Neural progenitor cell (in vitro differentiated cells): ENCODE measurements around the gene IQCE. TPM values are rescaled to one million over a fixed set of nuclear protein-coding genes. Genes with fewer than 3 reads are reported as not detected.

Experiments
- DNase-seq: peaks from one replicate; pipeline ENCODE4 v3.0.0-alpha.2; 2016; ENCODE audit warnings: low spot score
- H2AFZ ChIP-seq: fragments of 200-600 bp; sonication (generic); replicated peaks from 2 replicates; pipeline ENCODE4 v1.6.1; 2016; ENCODE audit warnings: antibody characterized with exemption
- H3F3A ChIP-seq: fragments of 200-600 bp; sonication (generic); 2 replicates; pipeline ENCODE4 v1.6.1; 2016; ENCODE audit warnings: antibody characterized with exemption, low read depth
- H3K27ac ChIP-seq: fragments of 200-600 bp; sonication (generic); 2 replicates; pipeline ENCODE4 v1.5.1; 2016; ENCODE audit warnings: mild to moderate bottlenecking
- H3K27me3 ChIP-seq: fragments of 200-600 bp; sonication (generic); 2 replicates; pipeline ENCODE4 v1.6.1; 2016; ENCODE audit warnings: mild to moderate bottlenecking, moderate library complexity
- H3K36me3 ChIP-seq: fragments of 200-600 bp; sonication (generic); 2 replicates; pipeline ENCODE4 v1.5.1; 2016
- H3K4me1 ChIP-seq: fragments of 200-600 bp; sonication (generic); 2 replicates; pipeline ENCODE4 v1.6.1; 2016; ENCODE audit warnings: mixed run types
- H3K4me2 ChIP-seq: fragments of 200-600 bp; sonication (generic); 2 replicates; pipeline ENCODE4 v1.6.1; 2016
- H3K4me3 ChIP-seq: fragments of 200-600 bp; sonication (generic); 2 replicates; pipeline ENCODE4 v1.5.1; 2016
- H3K79me2 ChIP-seq: fragments of 200-600 bp; sonication (generic); 2 replicates; pipeline ENCODE4 v1.6.1; 2016; ENCODE audit warnings: low read depth
- H3K9ac ChIP-seq: fragments of 200-600 bp; sonication (generic); 2 replicates; pipeline ENCODE4 v1.6.1; 2016
- H3K9me3 ChIP-seq: fragments of 200-600 bp; sonication (generic); 2 replicates; pipeline ENCODE4 v1.5.1; 2016; ENCODE audit warnings: low read depth
- H4K20me1 ChIP-seq: fragments of 200-600 bp; sonication (generic); 2 replicates; pipeline ENCODE4 v1.6.1; 2016; ENCODE audit warnings: low read depth
- H3K27ac Mint-ChIP-seq: 3 replicates; pipeline ENCODE4 v1.8.0; 2021; ENCODE audit warnings: mixed read lengths
- H3K27me3 Mint-ChIP-seq: 2 replicates; pipeline ENCODE4 v1.8.0; 2022; ENCODE audit warnings: low read depth, mild to moderate bottlenecking, inconsistent platforms, moderate library complexity, mixed read lengths; ENCODE audit not compliant: insufficient read depth
- H3K36me3 Mint-ChIP-seq: 3 replicates; pipeline ENCODE4 v1.8.0; 2021; ENCODE audit warnings: mixed read lengths
- H3K4me1 Mint-ChIP-seq: 3 replicates; pipeline ENCODE4 v1.8.0; 2021; ENCODE audit warnings: mixed read lengths
- H3K4me3 Mint-ChIP-seq: 3 replicates; pipeline ENCODE4 v1.8.0; 2021; ENCODE audit warnings: mild to moderate bottlenecking, moderate library complexity, mixed read lengths
- H3K9me3 Mint-ChIP-seq: 3 replicates; pipeline ENCODE4 v1.8.0; 2020; ENCODE audit warnings: mixed read lengths
- EZH2 ChIP-seq: fragments of 200-600 bp; sonication (generic); IDR thresholded peaks from 2 replicates; pipeline ENCODE4 v1.6.1; 2017; ENCODE audit warnings: antibody characterized with exemption, mild to moderate bottlenecking, moderate library complexity
- EZH2phosphoT487 ChIP-seq: fragments of 200-600 bp; sonication (generic); IDR thresholded peaks from 2 replicates; pipeline ENCODE4 v1.6.1; 2017; ENCODE audit warnings: antibody characterized with exemption
- total RNA-seq: library from RNA; depleted of rRNA; stranded (reverse); fragments of >200 nt; gene quantifications from 2 replicates; pipeline ENCODE4 v1.2.3, GENCODE V29; 2015; ENCODE audit warnings: low replicate concordance
- TF ChIP-seq, protein P1 (sequence below): fragments of 200-600 bp; sonication (generic); IDR thresholded peaks from 2 replicates; pipeline ENCODE4 v1.5.1; 2017; ENCODE audit warnings: antibody characterized with exemption, mild to moderate bottlenecking

The IQCE gene
- total RNA-seq, 1 donor from 2014 or later: 4.6 TPM

DNA sequence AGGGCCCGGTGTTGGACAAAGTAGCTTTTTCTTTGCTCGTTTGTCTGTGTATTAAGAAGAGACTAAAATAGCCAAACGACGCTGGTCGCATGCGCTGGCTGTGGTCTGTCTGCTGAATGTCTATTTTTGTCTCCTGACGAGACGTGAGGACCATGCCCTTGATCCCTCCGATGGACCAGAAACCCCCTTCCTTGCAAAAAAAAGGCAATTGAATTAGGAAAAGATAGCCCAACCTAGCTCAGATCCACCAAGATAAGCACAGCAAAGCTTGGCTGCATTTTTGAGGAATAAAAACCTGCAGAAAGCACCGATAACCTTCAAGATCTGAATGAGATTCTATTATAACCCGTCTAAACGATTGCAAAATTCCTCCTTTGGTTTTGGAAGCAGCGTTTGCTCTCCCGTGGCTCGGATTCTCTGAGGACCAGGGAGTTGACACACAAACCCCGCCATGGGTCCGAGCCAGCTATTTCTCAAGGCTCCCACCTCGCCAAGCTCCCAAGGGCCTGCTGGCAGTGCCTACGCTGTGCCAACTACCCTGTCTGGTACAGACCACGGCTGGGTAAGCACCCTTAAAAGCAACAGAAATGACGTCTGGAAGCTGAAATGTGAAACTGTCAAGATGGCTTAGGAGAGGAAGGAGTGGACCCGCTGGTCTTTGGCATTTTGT lies 55.3 kb downstream of the IQCE start:
- peak overlapping the region; percentile 94 for H3K27ac Mint-ChIP-seq
- peaks cover 16% of the 10 kb centered on the region for H3K4me1 ChIP-seq
- no peaks in the 10 kb centered on the region for H3K9me3 ChIP-seq

DNA sequence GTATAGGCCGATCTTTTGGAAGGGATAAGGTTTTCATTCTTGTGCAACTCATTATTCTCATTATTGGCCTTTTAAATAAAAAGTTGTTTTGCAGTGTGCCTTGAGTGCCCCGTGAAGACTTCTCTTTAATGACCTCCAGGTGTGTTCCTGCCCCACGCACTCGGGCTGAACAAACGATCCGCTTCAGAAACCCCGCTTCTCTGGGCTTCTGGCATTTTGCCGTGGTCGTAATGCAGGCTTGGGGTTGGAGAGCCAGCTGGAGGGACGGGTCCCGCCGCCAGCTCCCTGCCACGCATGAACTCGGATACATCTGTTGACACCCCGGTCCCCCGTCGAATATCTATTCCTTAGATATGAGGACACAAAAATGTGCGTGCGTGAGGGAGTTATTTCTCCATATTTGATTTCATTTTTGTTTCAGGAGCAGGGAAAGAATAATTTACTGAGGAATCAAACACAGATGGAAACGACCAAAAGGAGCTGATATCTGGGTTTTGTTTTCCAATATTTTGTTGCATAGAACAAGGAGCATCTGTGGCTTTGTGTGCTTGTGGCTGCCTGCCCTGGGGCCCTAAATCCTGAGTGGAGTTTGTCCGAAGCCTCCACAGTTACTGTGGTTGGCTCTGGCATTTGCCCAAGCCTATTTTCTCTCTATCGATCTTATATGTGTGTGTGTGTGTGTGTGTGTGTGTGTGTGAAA lies 56.0 kb downstream of the IQCE start:
- peaks cover 5% of the 10 kb centered on the region for H3K36me3 Mint-ChIP-seq
- Histone ChIP-seq H3K27me3 (no peaks in the 10 kb centered on the region), H3K9me3 (no peaks in the 10 kb centered on the region), H3K36me3 (no peaks in the 10 kb centered on the region), H3K4me2 (no peak overlapping the region), H3F3A (peaks cover 31% of the 10 kb centered on the region), H3K4me1 (peaks cover 16% of the 10 kb centered on the region), H3K9ac (no peak overlapping the region), H3K79me2 (no peaks in the 10 kb centered on the region), H3K27ac (no peak overlapping the region), H3K4me3 (no peak overlapping the region), H2AFZ (no peak overlapping the region), H4K20me1 (no peaks in the 10 kb centered on the region)
- H3K27ac Mint-ChIP-seq: peak overlapping the region; percentile 50
- no peak overlapping the region for H3K4me3 Mint-ChIP-seq
- DNase-seq: no peak
- no peaks in the 10 kb centered on the region for H3K9me3 Mint-ChIP-seq
- TF ChIP-seq EZH2 (no peak), EZH2phosphoT487 (no peak)
- TF ChIP-seq, protein P1, sequence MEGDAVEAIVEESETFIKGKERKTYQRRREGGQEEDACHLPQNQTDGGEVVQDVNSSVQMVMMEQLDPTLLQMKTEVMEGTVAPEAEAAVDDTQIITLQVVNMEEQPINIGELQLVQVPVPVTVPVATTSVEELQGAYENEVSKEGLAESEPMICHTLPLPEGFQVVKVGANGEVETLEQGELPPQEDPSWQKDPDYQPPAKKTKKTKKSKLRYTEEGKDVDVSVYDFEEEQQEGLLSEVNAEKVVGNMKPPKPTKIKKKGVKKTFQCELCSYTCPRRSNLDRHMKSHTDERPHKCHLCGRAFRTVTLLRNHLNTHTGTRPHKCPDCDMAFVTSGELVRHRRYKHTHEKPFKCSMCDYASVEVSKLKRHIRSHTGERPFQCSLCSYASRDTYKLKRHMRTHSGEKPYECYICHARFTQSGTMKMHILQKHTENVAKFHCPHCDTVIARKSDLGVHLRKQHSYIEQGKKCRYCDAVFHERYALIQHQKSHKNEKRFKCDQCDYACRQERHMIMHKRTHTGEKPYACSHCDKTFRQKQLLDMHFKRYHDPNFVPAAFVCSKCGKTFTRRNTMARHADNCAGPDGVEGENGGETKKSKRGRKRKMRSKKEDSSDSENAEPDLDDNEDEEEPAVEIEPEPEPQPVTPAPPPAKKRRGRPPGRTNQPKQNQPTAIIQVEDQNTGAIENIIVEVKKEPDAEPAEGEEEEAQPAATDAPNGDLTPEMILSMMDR: no peak
- peaks cover 11% of the 10 kb centered on the region for H3K27me3 Mint-ChIP-seq
- H3K4me1 Mint-ChIP-seq: peaks cover 70% of the 10 kb centered on the region

More for the DNA sequence above, 55.3 kb downstream of the IQCE start:
- Histone ChIP-seq H3K36me3 (no peaks in the 10 kb centered on the region), H4K20me1 (no peaks in the 10 kb centered on the region), H3K4me2 (no peak overlapping the region), H3F3A (peaks cover 26% of the 10 kb centered on the region), H2AFZ (no peak overlapping the region), H3K4me3 (no peak overlapping the region), H3K79me2 (no peaks in the 10 kb centered on the region), H3K9ac (no peak overlapping the region), H3K27me3 (no peaks in the 10 kb centered on the region), H3K27ac (no peak overlapping the region)
- DNase-seq: no peak
- Mint-ChIP-seq H3K4me1 (peaks cover 68% of the 10 kb centered on the region), H3K36me3 (peaks cover 5% of the 10 kb centered on the region), H3K4me3 (no peak overlapping the region), H3K27me3 (peaks cover 11% of the 10 kb centered on the region), H3K9me3 (no peaks in the 10 kb centered on the region)
- TF ChIP-seq EZH2 (no peak), EZH2phosphoT487 (no peak)
- TF ChIP-seq, protein P1: no peak

DNA sequence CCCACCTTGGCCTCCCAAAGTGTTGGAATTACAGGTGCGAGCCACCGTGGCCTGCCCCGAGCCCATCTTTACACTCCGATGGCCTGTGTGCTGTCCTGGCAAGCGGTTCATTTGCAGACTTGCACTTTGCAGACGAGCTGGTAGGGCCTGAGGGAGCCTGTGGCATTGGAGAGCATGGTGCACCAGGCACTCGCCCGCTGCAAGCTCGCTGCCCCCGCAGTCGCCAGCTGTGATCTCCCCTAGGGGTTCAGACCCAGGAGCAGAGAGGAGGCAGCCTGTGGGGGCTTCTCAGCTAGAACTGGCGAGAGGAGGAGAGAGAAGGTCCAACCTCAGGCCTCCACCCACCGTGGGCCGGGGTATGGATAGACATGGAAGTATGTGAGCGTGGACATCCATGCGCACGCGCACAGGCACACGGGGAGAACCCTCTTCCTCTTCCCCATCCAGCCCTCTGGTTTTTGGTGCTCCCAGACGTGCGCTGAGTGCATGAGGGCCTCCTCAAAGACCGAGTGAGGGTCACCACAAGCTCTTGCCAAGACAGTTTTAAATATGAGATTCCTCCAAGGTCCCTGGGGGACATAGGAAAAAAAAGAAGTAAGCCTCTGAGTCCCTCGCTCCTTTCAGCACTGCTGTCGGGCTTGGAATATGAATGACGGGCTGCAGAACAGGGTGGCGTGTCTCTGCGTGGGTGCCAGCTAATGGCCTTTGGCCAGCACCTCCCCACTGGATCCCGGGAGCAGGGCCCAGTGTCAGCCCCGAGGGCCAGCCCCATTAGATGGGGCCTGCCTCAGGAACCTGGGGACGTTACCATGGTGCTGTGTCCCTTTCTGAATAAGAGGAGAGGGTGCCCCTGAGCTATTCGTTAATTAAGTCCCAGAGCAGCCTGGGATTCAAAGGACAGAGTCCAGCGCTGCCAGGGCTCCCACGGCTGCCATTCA lies 57.9 kb downstream of the IQCE start:
- peaks cover 21% of the 10 kb centered on the region for H3K4me1 ChIP-seq

More for the DNA sequence above, 57.9 kb downstream of the IQCE start:
- peaks cover 74% of the 10 kb centered on the region for H3K4me1 Mint-ChIP-seq
- no peaks in the 10 kb centered on the region for H3K36me3 ChIP-seq
- H3K9me3 ChIP-seq: no peaks in the 10 kb centered on the region
- no peak for TF ChIP-seq EZH2phosphoT487
- TF ChIP-seq, protein P1: no peak
- TF ChIP-seq EZH2: no peak
- no peaks in the 10 kb centered on the region for H3K79me2 ChIP-seq
- no peaks in the 10 kb centered on the region for H3K9me3 Mint-ChIP-seq
- no peaks in the 10 kb centered on the region for H3K27me3 ChIP-seq
- H3K4me2 ChIP-seq: peak overlapping the region; percentile 50
- peaks cover 12% of the 10 kb centered on the region for H3K27me3 Mint-ChIP-seq
- H3F3A ChIP-seq: peaks cover 33% of the 10 kb centered on the region
- DNase-seq: peak; percentile 63
- H3K9ac ChIP-seq: no peak overlapping the region
- peak overlapping the region; percentile 86 for H2AFZ ChIP-seq
- no peaks in the 10 kb centered on the region for H3K36me3 Mint-ChIP-seq
- peak overlapping the region; percentile 38 for H3K4me3 Mint-ChIP-seq
- H3K27ac ChIP-seq: no peak overlapping the region
- H3K27ac Mint-ChIP-seq: peak overlapping the region; percentile 95
- H3K4me3 ChIP-seq: no peak overlapping the region
- H4K20me1 ChIP-seq: no peaks in the 10 kb centered on the region
